Endothelial cell of umbilical vein (primary cell): ENCODE results near the gene CPB1. TPM values are rescaled to one million over a fixed set of nuclear protein-coding genes. Genes with fewer than 3 reads are reported as not detected.
A peak's percentile ranks its signal among the peaks of the same experiment; 100 is the strongest.

Experiments
- BruUV-seq: library from RNA; stranded (reverse); fragments of 400-500 nt; replicated peaks from 2 replicates; lab custom pipeline; 2021; lab: Mats Ljungman, UMichigan
- CTCF ChIA-PET: fragments of 300-600, 350-600 bp; sonication (Branson Sonifier 250); formaldehyde crosslinking; loops from one replicate; lab custom pipeline; 2021; ENCODE audit warnings: antibody characterized with exemption, inconsistent platforms; lab: Charles Lee
- POLR2A ChIA-PET: fragments of 300-600, 350-600 bp; sonication (Branson Sonifier 250); formaldehyde crosslinking; loops from one replicate; lab custom pipeline; 2021; ENCODE audit warnings: antibody characterized with exemption, inconsistent platforms; lab: Charles Lee
- DNase-seq: peaks from one replicate; pipeline ENCODE4 v3.0.0-alpha.2; 2011; ENCODE audit warnings: low read depth, low spot score
- FAIRE-seq: peaks from 2 replicates; lab custom pipeline; 2011; peaks lifted over from hg19 to GRCh38; lab: Jason Lieb, UNC
- H2AFZ ChIP-seq: 2 replicates; pipeline ENCODE4 v1.6.0; 2012; ENCODE audit warnings: low read depth, low read length, control low read depth, inconsistent platforms
- H3K27ac ChIP-seq: 2 replicates; pipeline ENCODE4 v1.5.1; 2011; ENCODE audit warnings: low read depth, mild to moderate bottlenecking, control low read depth, low read length, moderate library complexity; ENCODE audit not compliant: insufficient read depth
- H3K27me3 ChIP-seq, 2 experiments: 2 replicates each; pipeline versions ENCODE4 v1.6.0 to v1.6.1; 2011; ENCODE audit warnings: low read length in 2 of 2, mixed read lengths in 1 of 2; ENCODE audit not compliant: control insufficient read depth in 2 of 2, insufficient read depth in 2 of 2
- H3K36me3 ChIP-seq, 2 experiments: 2 replicates in 1 of 2; 3 replicates in 1 of 2; pipeline ENCODE4 v1.5.1; 2011; ENCODE audit warnings: low read length in 2 of 2, mild to moderate bottlenecking in 1 of 2, moderate library complexity in 1 of 2; ENCODE audit not compliant: control insufficient read depth in 2 of 2, insufficient read depth in 2 of 2; ENCODE audit errors: extremely low read depth in 1 of 2
- H3K4me1 ChIP-seq: 3 replicates; pipeline ENCODE4 v1.5.1; 2011; ENCODE audit warnings: mild to moderate bottlenecking, low read length; ENCODE audit not compliant: control insufficient read depth, insufficient read depth; ENCODE audit errors: extremely low read depth
- H3K4me2 ChIP-seq: 2 replicates; pipeline ENCODE4 v1.6.1; 2011; ENCODE audit warnings: low read length, control low read depth, mixed read lengths; ENCODE audit not compliant: insufficient read depth
- H3K4me3 ChIP-seq, 3 experiments: fragments of 200-600 bp in 1 of 3; sonication (generic), shearing (Covaris generic) in 1 of 3; replicated peaks in 1 of 3; 2 replicates each; pipeline ENCODE4 v1.5.1; 2011 to 2016; ENCODE audit warnings: control low read depth in 3 of 3, low read length in 3 of 3, mild to moderate bottlenecking in 2 of 3, inconsistent platforms in 1 of 3, low read depth in 1 of 3, moderate library complexity in 1 of 3; ENCODE audit not compliant: insufficient read depth in 1 of 3
- H3K79me2 ChIP-seq: 2 replicates; pipeline ENCODE4 v1.6.0; 2012; ENCODE audit warnings: low read length, inconsistent platforms; ENCODE audit not compliant: control insufficient read depth, insufficient read depth
- H3K9ac ChIP-seq: replicated peaks from 2 replicates; pipeline ENCODE3; 2011; ENCODE audit warnings: low read length, control low read depth; ENCODE audit not compliant: insufficient read depth; ENCODE audit errors: extremely low read depth
- H3K9me1 ChIP-seq: replicated peaks from 3 replicates; pipeline ENCODE4 v1.6.0; 2011; ENCODE audit warnings: mild to moderate bottlenecking, low read length; ENCODE audit not compliant: control insufficient read depth, insufficient read depth; ENCODE audit errors: extremely low read depth
- H3K9me3 ChIP-seq: replicated peaks from 2 replicates; pipeline ENCODE4 v1.5.1; 2012; ENCODE audit warnings: low read length, inconsistent platforms; ENCODE audit not compliant: control insufficient read depth, insufficient read depth
- H4K20me1 ChIP-seq: replicated peaks from 2 replicates; pipeline ENCODE3; 2011; ENCODE audit warnings: mild to moderate bottlenecking, low read length; ENCODE audit not compliant: control insufficient read depth, insufficient read depth; ENCODE audit errors: extremely low read depth
- CTCF ChIP-seq, 2 donors: IDR thresholded peaks; 1 replicate in 1 of 2; 2 replicates in 1 of 2; pipeline ENCODE4 v1.5.1; 2011; ENCODE audit warnings: low read length in 2 of 2, mild to moderate bottlenecking in 2 of 2, moderate library complexity in 2 of 2, control low read depth in 1 of 2, inconsistent platforms in 1 of 2, low read depth in 1 of 2; ENCODE audit not compliant: insufficient read depth in 1 of 2; ENCODE audit errors: extremely low read depth in 1 of 2
- EZH2 ChIP-seq: IDR thresholded peaks from 2 replicates; pipeline ENCODE4 v1.6.1; 2012; ENCODE audit warnings: borderline replicate concordance, low read depth, mild to moderate bottlenecking, moderate library complexity, low read length, inconsistent platforms; ENCODE audit not compliant: severe bottlenecking
- FOS ChIP-seq: IDR thresholded peaks from 2 replicates; pipeline ENCODE4 v1.6.1; 2011; ENCODE audit warnings: mild to moderate bottlenecking, low read length, moderate library complexity, borderline replicate concordance; ENCODE audit not compliant: insufficient read depth
- GATA2 ChIP-seq: IDR thresholded peaks from 2 replicates; pipeline ENCODE4 v1.7.0; 2011; ENCODE audit warnings: low read depth, mild to moderate bottlenecking, moderate library complexity, mixed read lengths, low read length; ENCODE audit not compliant: insufficient read length, insufficient read depth
- JUN ChIP-seq: IDR thresholded peaks from 2 replicates; pipeline ENCODE4 v1.6.1; 2011; ENCODE audit warnings: borderline replicate concordance, low read depth; ENCODE audit not compliant: insufficient read length, insufficient read depth
- MYC ChIP-seq: IDR thresholded peaks from one replicate; pipeline ENCODE4 v1.6.1; 2011; ENCODE audit warnings: mild to moderate bottlenecking, low read depth, low read length
- POLR2A ChIP-seq: IDR thresholded peaks from 2 replicates; pipeline ENCODE4 v1.6.1; 2012; ENCODE audit warnings: low read depth, mild to moderate bottlenecking, control low read depth, low read length
- POLR2AphosphoS5 ChIP-seq: IDR thresholded peaks from 2 replicates; pipeline ENCODE4 v1.6.1; 2012; ENCODE audit warnings: low read depth, mild to moderate bottlenecking, control low read depth, low read length, moderate library complexity; ENCODE audit not compliant: insufficient read depth
- dilution Hi-C: fragments of 300-500 bp; cut with MboI; formaldehyde crosslinking; loops from one replicate; pipeline ENCODE4 v1.15.0; 2019; ENCODE audit warnings: low sequenced_read_pairs; ENCODE audit not compliant: extremely low pct_ligation_motif_present
- intact Hi-C: fragments of 100-400 bp; cut with micrococcal nuclease; formaldehyde crosslinking; loops from one replicate; pipeline ENCODE4 v1.10.0; 2022
- polyA plus RNA-seq, 4 experiments: library from polyadenylated mRNA; depleted of rRNA in 3 of 4; stranded (reverse) in 3 of 4; unstranded in 1 of 4; fragments of >200 nt; gene quantifications; 2 replicates each; pipeline versions ENCODE4 v1.2.1 to v1.2.3, GENCODE V29; 2011 to 2012; ENCODE audit warnings: missing spikeins in 1 of 4
- total RNA-seq: library from RNA; stranded (reverse); gene quantifications from 2 replicates; pipeline ENCODE4 v1.2.3, GENCODE V29; 2021
- TF ChIP-seq, protein P1 (sequence below): IDR thresholded peaks from 2 replicates; pipeline ENCODE4 v1.6.1; 2011; ENCODE audit not compliant: insufficient read depth, insufficient read length

The CPB1 gene
- total and polyA plus RNA-seq, 2 donors (not counting 3 experiments of a cell fraction or from before 2014, with no cell fraction given), result not detected

DNA sequence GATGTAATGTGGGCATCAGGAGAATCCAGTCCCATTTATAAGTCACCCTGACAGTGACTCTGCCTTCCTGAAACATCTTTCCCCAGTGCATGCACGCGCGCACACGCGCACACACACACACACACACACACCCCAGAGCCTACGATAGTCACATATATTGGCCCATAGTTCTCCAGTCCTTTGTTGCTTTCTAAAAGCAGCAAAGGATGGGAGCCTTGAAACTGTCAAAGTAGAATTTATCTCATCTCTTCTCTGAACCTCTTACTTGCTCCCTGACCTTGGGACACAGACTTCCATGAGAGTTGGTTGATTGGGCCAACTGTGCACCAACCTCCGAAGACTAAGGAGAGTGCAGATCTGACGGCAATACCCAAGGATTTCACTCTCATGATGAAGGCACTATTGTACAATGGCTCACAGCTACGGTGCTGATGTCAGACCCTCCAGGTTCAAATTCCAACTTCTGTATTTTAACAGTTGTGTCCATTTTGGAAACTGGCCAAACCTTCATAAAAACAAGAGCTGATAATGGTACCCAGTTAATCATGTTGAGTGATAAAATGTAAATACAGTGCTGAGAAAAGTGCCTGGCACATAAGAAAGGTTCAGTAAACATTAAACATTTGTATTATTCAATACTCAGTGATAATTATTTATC, 45.8 kb downstream of the CPB1 start:
- no peak overlapping the region for H3K4me3 ChIP-seq
- no peaks in the 10 kb centered on the region for H3K27me3 ChIP-seq
- dilution Hi-C loops, result no loop called here
- ChIA-PET POLR2A (no interaction called here), CTCF (interaction anchor here (0.6 to 1.6 kb wide), 8 partner anchors 10 to 603 kb away, joined by 3 to 9 read pairs (median 4); no protein-coding TSS in a partner anchor)
- TF ChIP-seq POLR2A, result no peak
- TF ChIP-seq CTCF (IDR thresholded peaks at IDR 0.05; ENCODE audit: extremely low read depth in 1 of 2, insufficient read depth in 1 of 2, low read depth in 1 of 2, low read length in 2 of 2), result no peak
- TF ChIP-seq EZH2, result no peak
- no peak for TF ChIP-seq GATA2
- no peak overlapping the region for H3K27ac ChIP-seq
- BruUV-seq, result no TSS peak
- peak overlapping the region; percentile 19 for H3K4me2 ChIP-seq
- no peak overlapping the region for H2AFZ ChIP-seq
- peaks cover 22% of the 10 kb centered on the region for H3K4me1 ChIP-seq
- H3K36me3 ChIP-seq, result no peaks in the 10 kb centered on the region
- H4K20me1 ChIP-seq, result no peaks in the 10 kb centered on the region
- no peaks in the 10 kb centered on the region for H3K9me1 ChIP-seq
- DNase-seq (peak; percentile 59), FAIRE-seq (no peak)
- H3K9ac ChIP-seq, result no peak overlapping the region
- H3K79me2 ChIP-seq, result no peaks in the 10 kb centered on the region
- intact Hi-C loops, result loop anchor here (10.0 kb wide), 1 partner anchor 1539 kb away; no protein-coding TSS in a partner anchor
- H3K9me3 ChIP-seq, result no peaks in the 10 kb centered on the region

- dilution Hi-C loops, result no loop called here
- FAIRE-seq, result peak; percentile 61
- no TSS peak for BruUV-seq
Observed at GRCh38 chr3:148873977-148874376, 46.4 kb downstream of the CPB1 start.

More at GRCh38 chr3:148873977-148874376, 46.4 kb downstream of the CPB1 start:
- Histone ChIP-seq H3K4me3 (no peak overlapping the region), H3K79me2 (no peaks in the 10 kb centered on the region), H3K9ac (no peak overlapping the region), H4K20me1 (no peaks in the 10 kb centered on the region), H2AFZ (no peak overlapping the region), H3K27me3 (no peaks in the 10 kb centered on the region), H3K27ac (peak overlapping the region; percentile 29), H3K4me2 (peak overlapping the region; percentile 19), H3K9me1 (no peaks in the 10 kb centered on the region), H3K36me3 (no peaks in the 10 kb centered on the region), H3K9me3 (no peaks in the 10 kb centered on the region), H3K4me1 (peaks cover 24% of the 10 kb centered on the region)
- TF ChIP-seq POLR2AphosphoS5 (no peak), FOS (no peak), JUN (peak; percentile 50), MYC (no peak), GATA2 (peak; percentile 66), EZH2 (no peak), CTCF (IDR thresholded peaks at IDR 0.05; ENCODE audit: extremely low read depth in 1 of 2, insufficient read depth in 1 of 2, low read depth in 1 of 2, low read length in 2 of 2) (no peak)
- TF ChIP-seq, protein P1, sequence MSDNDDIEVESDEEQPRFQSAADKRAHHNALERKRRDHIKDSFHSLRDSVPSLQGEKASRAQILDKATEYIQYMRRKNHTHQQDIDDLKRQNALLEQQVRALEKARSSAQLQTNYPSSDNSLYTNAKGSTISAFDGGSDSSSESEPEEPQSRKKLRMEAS, result no peak
- DNase-seq, result peak; percentile 63
- intact Hi-C loops, result loop anchor here (10.0 kb wide), 1 partner anchor 1539 kb away; no protein-coding TSS in a partner anchor
- CTCF ChIA-PET, result interaction anchor here (0.6 to 1.6 kb wide), 8 partner anchors 10 to 603 kb away, joined by 3 to 9 read pairs (median 4); no protein-coding TSS in a partner anchor
- POLR2A ChIA-PET, result no interaction called here
